Left renal pelvis (tissue), 4 donors: ENCODE data around the gene ZFYVE9. TPM values are rescaled to one million over a fixed set of nuclear protein-coding genes. Genes with fewer than 3 reads are reported as not detected.
A peak's percentile ranks its signal among the peaks of the same experiment; 100 is the strongest.

Experiments
- DNase-seq, 4 donors: peaks; one replicate each; pipeline ENCODE4 v3.0.0-alpha.2; 2013; ENCODE audit warnings: low read depth in 4 of 4, low spot score in 3 of 4
- polyA plus RNA-seq, 4 donors: library from polyadenylated mRNA; unstranded; fragments of 120-200 nt; gene quantifications; one replicate each; pipeline ENCODE4 v1.2.1, GENCODE V29; 2013; ENCODE audit not compliant: insufficient read length in 4 of 4

Gene ZFYVE9
- polyA plus RNA-seq, 4 donors = 30.7 to 40.3 (median 34.9) TPM

DNA sequence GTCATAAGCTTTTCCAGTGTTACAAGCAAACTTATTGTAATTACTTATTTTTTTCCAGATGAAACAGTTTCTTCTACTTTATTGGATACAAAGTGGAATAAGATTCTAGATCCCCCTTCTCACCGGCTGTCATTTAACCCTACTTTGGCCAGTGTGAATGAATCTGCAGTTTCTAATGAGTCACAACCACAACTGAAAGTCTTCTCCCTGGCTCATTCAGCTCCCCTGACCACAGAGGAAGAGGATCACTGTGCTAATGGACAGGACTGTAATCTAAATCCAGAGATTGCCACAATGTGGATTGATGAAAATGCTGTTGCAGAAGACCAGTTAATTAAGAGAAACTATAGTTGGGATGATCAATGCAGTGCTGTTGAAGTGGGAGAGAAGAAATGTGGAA, 95.5 kb downstream of the ZFYVE9 start:
- DNase-seq = no peak

DNA sequence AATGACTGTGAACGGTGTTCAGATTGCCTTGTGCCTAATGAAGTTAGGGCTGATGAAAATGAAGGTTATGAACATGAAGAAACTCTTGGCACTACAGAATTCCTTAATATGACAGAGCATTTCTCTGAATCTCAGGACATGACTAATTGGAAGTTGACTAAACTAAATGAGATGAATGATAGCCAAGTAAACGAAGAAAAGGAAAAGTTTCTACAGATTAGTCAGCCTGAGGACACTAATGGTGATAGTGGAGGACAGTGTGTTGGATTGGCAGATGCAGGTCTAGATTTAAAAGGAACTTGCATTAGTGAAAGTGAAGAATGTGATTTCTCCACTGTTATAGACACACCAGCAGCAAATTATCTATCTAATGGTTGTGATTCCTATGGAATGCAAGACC, 96.6 kb downstream of the ZFYVE9 start:
- DNase-seq = no peak

DNA sequence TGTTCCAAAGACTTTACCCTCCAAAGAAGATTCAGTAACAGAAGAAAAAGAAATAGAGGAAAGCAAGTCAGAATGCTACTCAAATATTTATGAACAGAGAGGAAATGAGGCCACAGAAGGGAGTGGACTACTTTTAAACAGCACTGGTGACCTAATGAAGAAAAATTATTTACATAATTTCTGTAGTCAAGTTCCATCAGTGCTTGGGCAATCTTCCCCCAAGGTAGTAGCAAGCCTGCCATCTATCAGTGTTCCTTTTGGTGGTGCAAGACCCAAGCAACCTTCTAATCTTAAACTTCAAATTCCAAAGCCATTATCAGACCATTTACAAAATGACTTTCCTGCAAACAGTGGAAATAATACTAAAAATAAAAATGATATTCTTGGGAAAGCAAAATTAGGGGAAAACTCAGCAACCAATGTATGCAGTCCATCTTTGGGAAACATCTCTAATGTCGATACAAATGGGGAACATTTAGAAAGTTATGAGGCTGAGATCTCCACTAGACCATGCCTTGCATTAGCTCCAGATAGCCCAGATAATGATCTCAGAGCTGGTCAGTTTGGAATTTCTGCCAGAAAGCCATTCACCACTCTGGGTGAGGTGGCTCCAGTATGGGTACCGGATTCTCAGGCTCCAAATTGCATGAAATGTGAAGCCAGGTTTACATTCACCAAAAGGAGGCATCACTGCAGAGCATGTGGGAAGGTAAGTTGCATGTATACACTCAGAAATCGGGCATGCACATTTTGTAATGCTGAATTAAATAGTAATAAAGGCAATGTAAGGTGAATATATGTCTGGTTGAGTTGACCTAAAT, 97.2 kb downstream of the ZFYVE9 start:
- no peak for DNase-seq

DNA sequence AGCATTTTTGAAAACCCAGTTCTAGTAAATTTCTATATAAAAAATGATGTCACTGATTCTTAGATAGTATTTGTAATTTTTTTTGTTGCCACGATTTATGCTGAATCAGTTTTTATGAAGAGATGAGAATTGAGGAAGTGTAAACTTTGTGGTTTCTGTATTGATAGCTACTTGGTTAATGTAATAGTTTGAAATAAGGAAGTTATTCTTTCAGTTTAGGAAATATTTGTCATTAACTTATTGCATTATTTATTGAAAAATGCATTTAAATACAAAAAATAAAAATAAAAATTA, 97.8 kb downstream of the ZFYVE9 start:
- DNase-seq = no peak

DNA sequence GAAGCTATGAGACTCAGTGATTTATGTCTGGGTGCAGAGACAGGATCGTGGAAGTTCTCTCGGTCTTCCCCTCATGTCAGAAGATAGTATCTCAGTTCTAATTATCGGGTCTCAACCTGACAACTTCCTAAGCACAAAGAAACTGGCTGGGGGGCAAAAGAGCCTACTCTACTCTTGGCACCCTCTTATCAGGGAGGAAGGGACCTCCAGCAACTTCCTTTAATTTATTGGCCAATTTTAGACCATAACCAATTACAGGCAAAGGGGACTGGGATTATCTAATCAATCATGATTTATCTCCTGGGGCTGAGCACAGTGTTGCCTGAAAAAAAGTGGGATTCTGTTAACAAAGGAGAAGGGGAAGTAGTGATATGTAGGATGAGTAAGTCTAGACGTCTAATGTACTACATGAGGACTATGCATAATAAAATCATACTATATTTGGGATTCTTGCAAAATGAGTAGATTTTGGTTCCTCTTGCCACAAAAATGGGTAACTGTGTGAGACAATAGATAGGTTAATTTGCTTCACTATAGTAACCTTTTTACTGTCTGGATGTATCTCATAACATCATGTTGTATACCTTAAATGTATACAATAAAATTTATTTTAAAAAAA, 98.8 kb downstream of the ZFYVE9 start:
- no peak for DNase-seq

DNA sequence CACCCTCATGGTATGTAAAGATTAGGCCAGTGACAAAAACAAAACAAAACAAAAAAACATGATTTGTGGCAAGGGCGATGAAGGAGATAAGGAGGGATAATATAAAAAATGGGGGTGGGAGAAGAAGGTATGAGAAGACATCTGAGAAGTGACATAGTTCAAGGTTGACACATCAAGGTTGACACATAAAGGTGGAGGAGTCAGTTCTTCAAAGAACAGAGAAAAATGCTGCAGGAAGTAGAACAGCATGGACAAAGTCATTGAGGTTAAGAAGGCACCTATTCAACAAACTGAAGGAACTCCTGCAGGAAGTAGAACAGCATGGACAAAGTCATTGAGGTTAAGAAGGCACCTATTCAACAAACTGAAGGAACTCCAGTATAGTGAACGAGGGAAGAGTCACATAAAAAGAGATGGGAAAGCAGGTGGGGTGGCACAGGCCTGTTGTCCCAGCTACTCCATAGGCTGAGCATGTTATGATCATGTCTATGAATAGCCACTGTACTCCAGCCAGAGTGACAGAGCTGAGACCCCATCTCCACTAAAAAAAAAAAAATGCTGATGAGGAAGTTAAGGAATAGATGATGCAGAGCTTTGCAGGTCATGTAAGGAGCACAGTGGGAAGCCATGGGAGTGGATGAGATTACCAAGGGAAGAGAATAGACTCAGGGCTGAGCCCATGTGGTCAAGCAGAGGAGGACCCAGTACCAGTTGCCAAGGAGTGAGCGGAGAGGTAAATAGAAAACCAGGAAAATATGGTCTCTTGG, 101.5 kb downstream of the ZFYVE9 start:
- DNase-seq = no peak

DNA sequence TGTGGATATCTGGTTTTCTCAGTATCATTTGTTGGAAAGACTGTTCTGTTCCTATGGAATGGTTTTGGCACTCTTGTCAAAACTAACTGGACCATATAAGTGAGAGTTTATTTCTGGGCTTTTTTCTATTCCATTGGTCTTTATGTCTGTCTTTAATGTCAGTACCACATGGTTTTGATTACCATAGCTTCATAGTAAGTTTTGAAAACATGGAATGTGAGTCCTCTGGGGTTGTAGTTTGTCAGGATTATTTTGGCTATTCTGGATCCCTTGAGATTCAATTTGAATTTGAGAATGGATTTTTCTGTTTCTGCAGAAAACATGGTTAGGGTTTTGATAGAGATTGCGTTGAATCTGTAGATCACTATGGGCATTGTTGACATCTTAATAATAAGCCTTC, 107.9 kb downstream of the ZFYVE9 start:
- no peak for DNase-seq

DNA sequence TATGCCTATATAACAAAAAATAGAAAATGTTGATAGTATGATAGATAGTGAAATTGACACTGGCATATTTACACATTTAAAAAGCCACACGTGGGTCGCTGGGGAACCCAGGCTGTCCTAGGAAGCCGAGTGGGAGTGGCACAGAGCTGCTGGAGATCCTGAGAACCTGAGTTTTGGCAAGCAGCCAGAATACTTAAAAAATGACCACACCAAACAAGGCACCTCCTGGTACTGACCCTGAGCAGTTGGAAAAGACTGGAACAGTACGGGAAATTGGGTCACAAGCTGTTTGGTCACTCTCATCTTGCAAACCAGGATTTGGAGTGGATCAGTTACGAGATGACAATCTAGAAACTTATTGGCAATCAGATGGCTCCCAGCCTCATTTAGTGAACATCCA, 111.5 kb downstream of the ZFYVE9 start:
- DNase-seq = no peak

DNA sequence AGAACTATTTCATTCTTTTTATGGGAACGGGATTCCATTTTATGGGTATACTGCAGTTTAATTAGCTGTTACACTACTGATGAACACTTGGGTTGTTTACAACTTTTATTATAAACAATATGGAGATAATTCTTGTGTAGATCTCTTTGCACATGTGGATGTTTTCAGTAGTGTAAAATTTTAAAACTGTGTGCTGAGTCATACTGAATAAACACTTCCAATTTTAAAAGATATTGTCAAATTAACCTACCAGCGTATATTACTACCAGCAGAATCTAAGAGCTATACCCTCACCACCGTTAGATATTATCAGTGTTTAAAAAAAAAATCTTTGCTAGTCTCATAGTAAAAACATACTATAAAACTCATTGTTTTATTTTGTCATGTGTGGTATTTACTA, 118.0 kb downstream of the ZFYVE9 start:
- DNase-seq = no peak

DNA sequence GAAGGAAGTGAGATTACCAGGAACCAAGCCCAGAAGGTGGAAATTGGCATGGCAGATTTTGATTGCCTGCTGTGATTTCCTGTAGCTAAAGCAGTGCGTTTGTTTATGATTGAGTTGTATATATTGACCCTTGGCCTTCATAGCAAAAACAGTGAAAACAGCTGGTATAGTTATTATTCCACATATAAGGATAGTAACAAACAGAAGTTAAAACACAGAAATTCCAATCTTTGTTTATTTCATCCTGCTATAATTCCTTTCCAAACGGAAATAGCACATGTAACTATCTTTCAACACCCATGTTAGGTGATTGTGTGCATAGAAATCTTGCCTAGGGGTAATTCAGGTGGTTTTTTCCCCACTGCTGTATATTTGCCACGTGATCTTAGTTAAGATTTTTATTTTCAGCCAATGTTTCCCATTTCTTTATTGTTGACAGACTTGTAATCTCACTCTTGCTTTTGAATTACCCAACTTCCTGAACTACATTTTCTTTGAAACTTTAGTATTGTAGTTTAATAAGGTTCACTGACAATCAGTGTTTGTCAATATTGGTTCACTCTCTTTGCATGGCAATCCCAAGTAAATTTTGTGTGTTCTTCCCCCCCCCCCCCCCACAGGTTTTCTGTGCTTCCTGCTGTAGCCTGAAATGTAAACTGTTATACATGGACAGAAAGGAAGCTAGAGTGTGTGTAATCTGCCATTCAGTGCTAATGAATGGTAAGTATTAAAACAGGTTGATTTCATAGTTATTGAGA, 121.4 kb downstream of the ZFYVE9 start:
- no peak for DNase-seq

DNA sequence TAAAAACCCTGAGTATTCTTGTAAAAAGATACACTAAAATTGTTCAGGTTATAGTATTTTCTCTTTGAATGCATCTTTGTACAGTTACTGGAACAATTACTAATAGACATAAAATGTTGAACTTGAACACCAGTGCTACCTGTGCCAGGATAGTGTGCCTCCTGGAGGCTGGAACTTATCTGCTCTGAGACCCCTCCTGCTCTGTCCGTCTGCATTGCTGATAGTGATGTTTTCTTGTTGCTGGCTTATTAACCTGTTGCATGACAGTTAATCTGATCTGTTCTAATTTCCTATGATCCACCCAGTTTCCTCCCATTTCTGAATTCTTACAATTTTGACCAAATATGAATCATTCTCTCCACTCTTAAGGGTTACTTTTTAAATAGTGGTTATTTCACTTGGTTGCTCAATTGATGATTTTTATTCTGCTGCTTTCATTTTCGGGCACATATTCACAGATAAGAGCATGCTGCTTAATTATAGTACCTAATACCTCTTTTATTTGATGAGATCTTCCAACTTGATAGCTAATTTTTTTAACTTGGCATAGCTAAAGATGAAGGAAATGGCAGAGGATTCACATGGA, 122.7 kb downstream of the ZFYVE9 start:
- no peak for DNase-seq

DNA sequence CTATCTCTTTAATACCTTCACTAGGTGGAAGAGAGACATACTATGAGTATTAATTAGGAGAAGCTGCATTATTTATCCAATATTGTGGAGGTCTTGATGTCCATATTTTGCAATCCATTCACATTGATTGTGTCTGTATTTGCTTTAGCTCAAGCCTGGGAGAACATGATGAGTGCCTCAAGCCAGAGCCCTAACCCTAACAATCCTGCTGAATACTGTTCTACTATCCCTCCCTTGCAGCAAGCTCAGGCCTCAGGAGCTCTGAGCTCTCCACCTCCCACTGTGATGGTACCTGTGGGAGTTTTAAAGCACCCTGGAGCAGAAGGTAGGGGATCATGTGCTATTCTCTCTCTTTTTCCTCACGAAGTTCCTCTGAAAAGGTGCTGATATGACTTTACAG, 124.6 kb downstream of the ZFYVE9 start:
- DNase-seq = no peak

DNA sequence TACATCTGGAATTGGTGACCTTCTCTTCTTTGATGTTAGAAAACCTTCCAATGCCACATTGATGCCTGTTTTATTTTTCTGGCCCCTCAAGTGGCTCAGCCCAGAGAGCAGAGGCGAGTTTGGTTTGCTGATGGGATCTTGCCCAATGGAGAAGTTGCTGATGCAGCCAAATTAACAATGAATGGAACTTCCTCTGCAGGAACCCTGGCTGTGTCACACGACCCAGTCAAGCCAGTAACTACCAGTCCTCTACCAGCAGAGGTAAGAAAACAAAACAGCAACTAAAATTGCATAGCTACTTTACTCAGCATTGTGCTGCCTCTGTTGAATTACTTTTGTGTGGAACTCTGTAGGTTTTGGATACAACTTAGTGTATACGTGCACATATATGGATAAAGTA, 126.5 kb downstream of the ZFYVE9 start:
- DNase-seq = no peak

DNA sequence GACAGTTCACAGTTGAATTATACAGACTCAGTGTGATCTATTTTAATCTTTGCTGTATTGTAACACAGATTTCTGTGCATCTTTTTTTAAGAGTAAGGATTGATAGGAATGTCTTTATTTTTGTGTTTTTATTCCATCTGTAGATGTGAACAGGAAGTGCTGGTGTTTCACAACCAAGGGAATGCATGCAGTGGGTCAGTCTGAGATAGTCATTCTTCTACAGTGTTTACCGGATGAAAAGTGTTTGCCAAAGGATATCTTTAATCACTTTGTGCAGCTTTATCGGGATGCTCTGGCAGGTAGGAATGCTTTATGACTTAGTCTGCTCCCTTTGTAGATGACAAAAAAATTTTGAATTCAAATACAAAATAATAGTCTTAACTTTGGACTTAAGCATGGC, 139.6 kb downstream of the ZFYVE9 start:
- DNase-seq = no peak

DNA sequence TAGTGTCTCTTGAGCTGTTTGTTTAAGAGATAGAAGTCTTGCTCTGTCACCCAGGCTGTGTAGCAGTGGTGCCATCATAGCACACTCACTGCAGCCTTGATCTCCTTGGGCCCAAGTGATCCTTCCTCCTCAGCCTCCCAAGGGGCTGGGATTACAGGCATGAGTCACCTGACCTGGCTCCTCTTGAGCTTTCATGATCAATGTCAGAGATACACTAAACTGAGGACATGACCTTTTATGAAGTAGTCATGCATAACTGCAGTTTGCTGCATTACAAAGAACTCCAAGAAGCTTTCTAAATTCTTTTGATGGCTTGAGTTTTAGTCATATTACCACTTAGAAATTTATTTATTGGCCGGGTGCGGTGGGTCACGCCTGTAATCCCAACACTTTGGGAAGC, 146.4 kb downstream of the ZFYVE9 start:
- no peak for DNase-seq

DNA sequence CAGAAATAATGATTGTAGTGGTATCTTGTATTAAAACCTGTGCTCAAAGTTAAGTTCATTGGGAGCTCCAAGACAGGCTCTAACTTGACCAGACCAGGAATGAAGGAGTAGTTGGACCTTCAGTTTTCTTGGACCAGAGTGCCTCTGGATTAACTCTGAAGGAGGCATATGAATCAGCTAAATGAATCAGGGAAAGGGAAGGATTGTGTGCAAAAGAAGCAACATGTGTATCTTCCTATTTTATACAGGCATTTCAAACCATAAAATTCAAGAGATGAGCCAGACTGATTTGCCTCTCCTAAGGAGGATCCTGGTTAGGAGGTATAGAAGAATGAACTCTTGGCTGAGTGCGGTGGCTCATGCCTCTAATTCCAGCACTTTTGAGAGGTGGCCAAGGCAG, 152.7 kb downstream of the ZFYVE9 start:
- DNase-seq = no peak

DNA sequence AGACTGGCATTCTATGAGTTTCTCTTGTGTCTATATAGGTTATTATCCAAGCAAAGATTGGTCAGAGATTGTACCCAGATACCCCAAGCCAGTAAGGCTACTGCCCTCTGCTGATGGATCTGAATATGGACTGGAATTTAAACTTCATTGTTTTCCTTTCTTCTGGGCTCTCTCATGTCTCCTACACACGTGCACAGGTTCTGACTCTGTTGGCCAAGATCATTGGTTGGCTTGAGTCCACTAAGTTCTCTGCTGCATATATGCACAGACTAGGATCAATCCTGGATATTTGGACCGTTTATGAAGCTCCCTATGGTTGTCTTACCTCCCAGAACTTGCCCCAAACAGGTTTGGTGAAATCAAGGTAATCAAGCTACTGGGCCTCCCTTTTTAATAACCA, 154.5 kb downstream of the ZFYVE9 start:
- DNase-seq = peak in 3 of 4 donors; percentile 8 to 16 (median 9)

DNA sequence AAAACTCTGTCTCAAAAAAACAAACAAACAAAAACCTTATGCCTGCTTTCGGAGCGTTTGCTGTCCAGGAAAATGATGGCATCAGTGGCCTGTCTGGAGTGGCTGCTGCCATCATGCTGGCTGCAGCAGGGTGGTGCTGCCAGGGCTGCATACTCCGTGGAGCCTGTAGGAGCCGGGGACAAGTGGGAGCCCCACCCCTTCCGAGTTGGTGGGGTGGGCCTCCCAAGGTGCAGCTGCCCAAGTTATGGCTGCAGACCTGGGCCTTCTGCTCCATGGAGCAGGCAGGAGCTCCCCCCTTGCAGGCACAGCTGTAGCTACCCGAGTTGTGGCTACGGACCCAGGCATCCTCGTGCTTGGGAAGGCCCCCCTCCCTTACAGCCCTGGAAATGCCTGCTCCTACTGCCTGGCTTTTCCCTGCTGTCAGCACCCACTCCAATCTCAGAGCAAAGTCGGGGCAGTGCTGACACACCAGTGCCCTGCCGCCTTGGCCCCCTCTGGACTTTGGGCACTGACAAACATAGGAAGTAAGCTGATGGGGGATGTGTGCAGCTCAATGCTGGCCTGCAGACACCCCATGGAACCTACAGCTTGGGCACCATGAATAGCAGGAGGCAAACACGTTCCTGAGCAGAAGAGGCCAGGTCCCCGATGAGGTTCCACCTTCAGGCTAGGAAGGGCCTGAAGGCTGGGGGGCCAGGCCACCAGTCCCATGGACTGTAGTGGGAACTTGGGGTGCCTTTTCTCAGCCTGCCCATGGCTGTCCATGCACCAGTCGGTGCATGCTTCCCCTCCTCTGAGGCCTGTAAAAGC, 163.7 kb downstream of the ZFYVE9 start:
- DNase-seq = no peak

DNA sequence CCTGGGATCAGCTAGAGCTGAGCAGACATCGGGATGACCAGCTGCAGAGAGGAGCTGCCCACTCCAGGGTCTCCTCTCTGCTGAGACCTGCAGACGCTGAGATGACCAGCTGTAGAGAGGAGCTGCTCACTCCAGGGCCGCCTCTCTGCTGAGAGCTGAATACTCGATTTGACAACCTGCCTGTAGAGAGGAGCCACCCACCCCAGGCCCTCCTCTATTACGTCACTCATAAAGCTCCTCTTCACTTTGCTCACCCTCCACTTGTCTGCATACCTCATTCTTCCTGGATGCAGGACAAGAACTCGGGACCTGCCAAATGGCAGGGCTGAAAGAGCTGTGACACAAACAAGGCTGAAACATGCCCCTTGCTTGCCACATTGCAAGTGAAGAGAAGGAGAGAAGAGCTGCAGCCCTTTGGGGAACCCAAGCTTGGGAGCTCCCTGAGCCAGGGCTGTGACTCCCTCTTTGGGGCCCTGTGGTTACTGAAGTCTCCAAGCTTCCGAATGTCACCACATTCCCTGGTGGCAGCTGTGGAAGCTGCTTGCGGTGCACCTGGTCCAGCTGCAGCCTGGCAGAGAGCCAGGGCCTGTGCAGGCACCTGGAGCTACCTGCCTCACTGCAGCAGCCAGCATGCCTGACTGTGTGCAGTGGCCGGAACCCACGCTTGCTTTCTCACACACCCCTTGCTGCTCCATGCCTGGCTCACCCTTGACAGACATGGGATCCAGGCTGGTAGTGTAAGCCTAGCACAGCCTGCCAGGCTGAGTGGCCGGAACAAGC, 164.5 kb downstream of the ZFYVE9 start:
- DNase-seq = no peak
